Mammary epithelial cell (primary cell): ENCODE results near the gene SORBS1.

ENCODE experiments used
- EZH2 ChIP-seq: IDR thresholded peaks from 2 replicates; pipeline ENCODE4 v1.6.1; 2012; ENCODE audit warnings: low read length, inconsistent platforms, borderline replicate concordance
- TF ChIP-seq, protein P1 (sequence below), 2 donors: IDR thresholded peaks in 1 of 2; conservative IDR thresholded peaks in 1 of 2; 2 replicates each; pipeline ENCODE4 v1.5.1; 2011 to 2012; ENCODE audit warnings: inconsistent platforms in 2 of 2, low read length in 2 of 2, mild to moderate bottlenecking in 2 of 2, control low read depth in 1 of 2, low read depth in 1 of 2; ENCODE audit not compliant: insufficient read depth in 1 of 2; ENCODE audit errors: extremely low read depth in 1 of 2

- TF ChIP-seq, protein P1, sequence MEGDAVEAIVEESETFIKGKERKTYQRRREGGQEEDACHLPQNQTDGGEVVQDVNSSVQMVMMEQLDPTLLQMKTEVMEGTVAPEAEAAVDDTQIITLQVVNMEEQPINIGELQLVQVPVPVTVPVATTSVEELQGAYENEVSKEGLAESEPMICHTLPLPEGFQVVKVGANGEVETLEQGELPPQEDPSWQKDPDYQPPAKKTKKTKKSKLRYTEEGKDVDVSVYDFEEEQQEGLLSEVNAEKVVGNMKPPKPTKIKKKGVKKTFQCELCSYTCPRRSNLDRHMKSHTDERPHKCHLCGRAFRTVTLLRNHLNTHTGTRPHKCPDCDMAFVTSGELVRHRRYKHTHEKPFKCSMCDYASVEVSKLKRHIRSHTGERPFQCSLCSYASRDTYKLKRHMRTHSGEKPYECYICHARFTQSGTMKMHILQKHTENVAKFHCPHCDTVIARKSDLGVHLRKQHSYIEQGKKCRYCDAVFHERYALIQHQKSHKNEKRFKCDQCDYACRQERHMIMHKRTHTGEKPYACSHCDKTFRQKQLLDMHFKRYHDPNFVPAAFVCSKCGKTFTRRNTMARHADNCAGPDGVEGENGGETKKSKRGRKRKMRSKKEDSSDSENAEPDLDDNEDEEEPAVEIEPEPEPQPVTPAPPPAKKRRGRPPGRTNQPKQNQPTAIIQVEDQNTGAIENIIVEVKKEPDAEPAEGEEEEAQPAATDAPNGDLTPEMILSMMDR (conservative IDR thresholded peaks at IDR 0.05 in 1 of 2, IDR thresholded peaks at IDR 0.05 in 1 of 2; ENCODE audit: extremely low read depth in 1 of 2, insufficient read depth in 1 of 2, low read depth in 1 of 2, low read length in 2 of 2): no peak
- TF ChIP-seq EZH2: no peak
Measured at GRCh38 chr10:95382596-95382995, 178.6 kb downstream of the SORBS1 start.
